GM12873 (cell line): ENCODE measurements around the gene ETV4.

ENCODE experiments used
- TF ChIP-seq, protein P1 (sequence below): IDR thresholded peaks from 2 replicates; pipeline ENCODE4 v1.5.1; 2012; ENCODE audit warnings: low read depth, mild to moderate bottlenecking, moderate library complexity, low read length, control low read depth; ENCODE audit not compliant: insufficient read depth; ENCODE audit errors: missing control alignments

Gene ETV4

DNA sequence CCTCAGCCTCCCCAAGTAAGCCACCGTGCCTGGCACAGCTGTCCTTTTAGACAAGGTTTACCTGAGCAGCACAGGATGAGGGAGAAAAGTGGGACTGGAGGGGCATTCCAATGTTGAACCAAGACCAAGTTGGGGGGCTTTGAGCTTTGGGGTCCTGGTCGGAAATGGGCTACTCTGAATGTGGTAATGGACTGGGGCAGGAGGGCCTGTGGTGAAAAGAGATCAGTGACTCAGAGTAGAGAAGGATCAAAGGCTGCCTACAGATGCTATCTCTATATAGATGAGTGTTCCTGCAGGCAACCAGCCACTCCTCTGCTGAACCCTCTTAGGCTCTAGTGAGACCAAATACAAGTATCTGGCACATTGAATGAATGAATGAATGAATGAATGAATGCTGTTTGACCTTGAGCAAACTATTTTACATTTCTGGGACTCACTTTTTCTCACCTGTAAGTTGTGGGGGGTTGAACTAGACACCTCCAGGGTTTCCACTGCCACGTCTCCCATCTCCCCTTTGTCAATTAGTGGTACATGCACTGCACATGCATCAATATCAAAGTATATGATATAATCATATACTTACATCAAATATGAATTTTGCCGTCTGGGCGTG is 26.3 kb upstream of the ETV4 start:
- TF ChIP-seq, protein P1, sequence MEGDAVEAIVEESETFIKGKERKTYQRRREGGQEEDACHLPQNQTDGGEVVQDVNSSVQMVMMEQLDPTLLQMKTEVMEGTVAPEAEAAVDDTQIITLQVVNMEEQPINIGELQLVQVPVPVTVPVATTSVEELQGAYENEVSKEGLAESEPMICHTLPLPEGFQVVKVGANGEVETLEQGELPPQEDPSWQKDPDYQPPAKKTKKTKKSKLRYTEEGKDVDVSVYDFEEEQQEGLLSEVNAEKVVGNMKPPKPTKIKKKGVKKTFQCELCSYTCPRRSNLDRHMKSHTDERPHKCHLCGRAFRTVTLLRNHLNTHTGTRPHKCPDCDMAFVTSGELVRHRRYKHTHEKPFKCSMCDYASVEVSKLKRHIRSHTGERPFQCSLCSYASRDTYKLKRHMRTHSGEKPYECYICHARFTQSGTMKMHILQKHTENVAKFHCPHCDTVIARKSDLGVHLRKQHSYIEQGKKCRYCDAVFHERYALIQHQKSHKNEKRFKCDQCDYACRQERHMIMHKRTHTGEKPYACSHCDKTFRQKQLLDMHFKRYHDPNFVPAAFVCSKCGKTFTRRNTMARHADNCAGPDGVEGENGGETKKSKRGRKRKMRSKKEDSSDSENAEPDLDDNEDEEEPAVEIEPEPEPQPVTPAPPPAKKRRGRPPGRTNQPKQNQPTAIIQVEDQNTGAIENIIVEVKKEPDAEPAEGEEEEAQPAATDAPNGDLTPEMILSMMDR: no peak

DNA sequence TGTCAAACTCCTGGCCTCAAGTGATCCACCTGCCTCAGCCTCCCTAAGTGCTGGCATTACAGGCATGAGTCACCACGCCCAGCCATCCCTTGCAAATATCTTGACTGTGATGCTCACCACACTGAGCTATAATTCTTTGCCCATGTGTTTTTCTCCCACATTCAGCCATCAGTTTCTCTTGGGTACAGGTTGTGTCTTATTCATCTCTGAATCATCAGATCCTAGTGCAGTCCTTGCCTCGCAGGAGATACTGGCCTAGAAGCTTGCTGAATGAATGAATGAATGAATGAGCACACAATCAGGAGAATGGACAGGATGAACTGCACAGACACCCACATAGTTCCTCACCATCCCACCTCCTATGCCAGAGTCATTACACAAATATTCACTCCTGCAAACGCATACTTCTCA is 24.4 kb upstream of the ETV4 start:
- TF ChIP-seq, protein P1: no peak

DNA sequence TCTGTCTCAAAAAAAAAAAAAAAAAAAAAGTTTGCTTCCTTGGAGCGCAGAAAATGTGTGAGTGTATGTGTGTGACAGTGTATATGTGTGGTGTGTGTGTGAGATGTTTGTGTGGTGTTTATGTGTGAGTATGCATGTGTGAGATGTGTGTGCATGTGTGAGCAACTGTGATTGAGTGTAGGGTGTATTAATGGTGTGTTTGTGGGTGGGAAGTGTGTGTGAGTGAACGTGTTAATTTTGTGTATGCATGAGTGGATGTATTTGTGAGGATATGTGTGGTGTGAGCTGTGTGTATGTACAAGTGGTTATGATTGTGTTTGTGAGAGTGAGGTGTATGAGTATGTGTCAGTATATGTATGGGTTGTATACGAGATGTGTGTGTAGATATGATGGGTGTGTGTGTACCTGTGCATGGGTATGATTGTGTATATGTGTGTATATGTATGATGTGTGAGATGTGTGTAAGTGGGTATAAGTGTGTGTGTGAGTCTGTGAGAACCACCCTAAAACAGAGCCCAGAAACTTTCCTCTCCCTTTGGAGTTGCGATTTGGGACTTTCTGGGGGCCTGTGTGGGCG is 22.5 kb upstream of the ETV4 start:
- TF ChIP-seq, protein P1: no peak

- TF ChIP-seq, protein P1: no peak
Measured at GRCh38 chr17:43563600-43564594, 17.8 kb upstream of the ETV4 start.

GRCh38 chr17:43562679-43563599 is 16.8 kb upstream of the ETV4 start:
- TF ChIP-seq, protein P1: no peak

GRCh38 chr17:43560461-43561427 is 14.6 kb upstream of the ETV4 start:
- TF ChIP-seq, protein P1: no peak
